ENCODE measurements around the gene UBE3C. TPM values are rescaled to one million over a fixed set of nuclear protein-coding genes. Genes with fewer than 3 reads are reported as not detected.

Gene UBE3C
- polyA plus RNA-seq, 1 donor from 2014 or later, result 39.0 TPM

GRCh38 chr7:157183832-157184231 lies 45.1 kb downstream of the UBE3C start:
- H3K36me3 ChIP-seq (ENCODE audit: insufficient read depth, low read length), result peaks cover 3% of the 10 kb centered on the region
- no peaks in the 10 kb centered on the region for H3K27me3 ChIP-seq (ENCODE audit: insufficient read depth, low read depth, low read length)
- no peaks in the 10 kb centered on the region for H4K20me1 ChIP-seq (ENCODE audit: insufficient read depth)
- no peaks in the 10 kb centered on the region for H3K9me2 ChIP-seq (ENCODE audit: insufficient read depth, low read length)
- H3K4me2 ChIP-seq (ENCODE audit: low read length), result no peak overlapping the region
- H3K9me3 ChIP-seq (ENCODE audit: low read length), result no peaks in the 10 kb centered on the region
- TF ChIP-seq, protein P1, sequence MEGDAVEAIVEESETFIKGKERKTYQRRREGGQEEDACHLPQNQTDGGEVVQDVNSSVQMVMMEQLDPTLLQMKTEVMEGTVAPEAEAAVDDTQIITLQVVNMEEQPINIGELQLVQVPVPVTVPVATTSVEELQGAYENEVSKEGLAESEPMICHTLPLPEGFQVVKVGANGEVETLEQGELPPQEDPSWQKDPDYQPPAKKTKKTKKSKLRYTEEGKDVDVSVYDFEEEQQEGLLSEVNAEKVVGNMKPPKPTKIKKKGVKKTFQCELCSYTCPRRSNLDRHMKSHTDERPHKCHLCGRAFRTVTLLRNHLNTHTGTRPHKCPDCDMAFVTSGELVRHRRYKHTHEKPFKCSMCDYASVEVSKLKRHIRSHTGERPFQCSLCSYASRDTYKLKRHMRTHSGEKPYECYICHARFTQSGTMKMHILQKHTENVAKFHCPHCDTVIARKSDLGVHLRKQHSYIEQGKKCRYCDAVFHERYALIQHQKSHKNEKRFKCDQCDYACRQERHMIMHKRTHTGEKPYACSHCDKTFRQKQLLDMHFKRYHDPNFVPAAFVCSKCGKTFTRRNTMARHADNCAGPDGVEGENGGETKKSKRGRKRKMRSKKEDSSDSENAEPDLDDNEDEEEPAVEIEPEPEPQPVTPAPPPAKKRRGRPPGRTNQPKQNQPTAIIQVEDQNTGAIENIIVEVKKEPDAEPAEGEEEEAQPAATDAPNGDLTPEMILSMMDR (IDR thresholded peaks at IDR 0.05; ENCODE audit: poor library complexity, severe bottlenecking), result no peak
- TF ChIP-seq EZH2 (IDR thresholded peaks at IDR 0.05; ENCODE audit: borderline replicate concordance, insufficient read depth, low read length, poor library complexity, severe bottlenecking), result no peak
- no peak for TF ChIP-seq SMC3 (conservative IDR thresholded peaks at IDR 0.05; ENCODE audit: poor library complexity)
- no peak for TF ChIP-seq RAD21 (conservative IDR thresholded peaks at IDR 0.05)
- TF ChIP-seq REST (IDR thresholded peaks at IDR 0.05; ENCODE audit: borderline replicate concordance), result no peak
- no peak for TF ChIP-seq EP300 (conservative IDR thresholded peaks at IDR 0.05; ENCODE audit: poor library complexity, severe bottlenecking)
- TF ChIP-seq MXI1 (conservative IDR thresholded peaks at IDR 0.05; ENCODE audit: poor library complexity, severe bottlenecking), result no peak
- no peak for TF ChIP-seq TAF1 (IDR thresholded peaks at IDR 0.05; ENCODE audit: low read depth)
- TF ChIP-seq POLR2AphosphoS5 (IDR thresholded peaks at IDR 0.05), result no peak
- no peak overlapping the region for H3K27ac ChIP-seq (ENCODE audit: low read length)
- no peak overlapping the region for H2AFZ ChIP-seq (ENCODE audit: low read depth, low read length)
- H3K79me2 ChIP-seq (replicated peaks; ENCODE audit: insufficient read depth, low read length), result no peaks in the 10 kb centered on the region
- no peak overlapping the region for H3K9ac ChIP-seq (ENCODE audit: low read length)
- no peaks in the 10 kb centered on the region for H3F3A ChIP-seq (ENCODE audit: insufficient read depth, low read length, poor library complexity, severe bottlenecking)
- H3K4me3 ChIP-seq (ENCODE audit: low read length), result no peak overlapping the region

- Histone ChIP-seq H4K20me1 (ENCODE audit: insufficient read depth) (no peaks in the 10 kb centered on the region), H2AFZ (ENCODE audit: low read depth, low read length) (no peak overlapping the region), H3K27me3 (ENCODE audit: insufficient read depth, low read depth, low read length) (no peaks in the 10 kb centered on the region), H3K79me2 (replicated peaks; ENCODE audit: insufficient read depth, low read length) (no peaks in the 10 kb centered on the region), H3K27ac (ENCODE audit: low read length) (no peak overlapping the region), H3K4me2 (ENCODE audit: low read length) (no peak overlapping the region), H3K9ac (ENCODE audit: low read length) (no peak overlapping the region), H3K9me3 (ENCODE audit: low read length) (no peaks in the 10 kb centered on the region), H3F3A (ENCODE audit: insufficient read depth, low read length, poor library complexity, severe bottlenecking) (no peaks in the 10 kb centered on the region), H3K36me3 (ENCODE audit: insufficient read depth, low read length) (peaks cover 7% of the 10 kb centered on the region), H3K4me3 (ENCODE audit: low read length) (no peak overlapping the region), H3K9me2 (ENCODE audit: insufficient read depth, low read length) (no peaks in the 10 kb centered on the region)
- TF ChIP-seq EP300 (conservative IDR thresholded peaks at IDR 0.05; ENCODE audit: poor library complexity, severe bottlenecking) (no peak), POLR2AphosphoS5 (IDR thresholded peaks at IDR 0.05) (no peak), REST (IDR thresholded peaks at IDR 0.05; ENCODE audit: borderline replicate concordance) (no peak)
Observed at GRCh38 chr7:157188091-157188665, 49.5 kb downstream of the UBE3C start.

Data from neural cell (in vitro differentiated cells).